Endothelial cell (in vitro differentiated cells): ENCODE data around the gene IL12B. TPM values are rescaled to one million over a fixed set of nuclear protein-coding genes. Genes with fewer than 3 reads are reported as not detected.
"Not testable (repeated sequence)": the region's sequence is repeated elsewhere in the genome, so short reads cannot be mapped to it uniquely, and the experiment has no call there.

Experiments used
- DNase-seq: peaks from one replicate; pipeline ENCODE4 v3.0.0; 2021; ENCODE audit warnings: low spot score
- H3K27ac Mint-ChIP-seq: one replicate; pipeline ENCODE4 v1.8.0; 2021; ENCODE audit warnings: mixed read lengths, inconsistent platforms; ENCODE audit not compliant: unreplicated experiment
- H3K27me3 Mint-ChIP-seq: one replicate; pipeline ENCODE4 v1.8.0; 2021; ENCODE audit warnings: mild to moderate bottlenecking, moderate library complexity, mixed read lengths, inconsistent platforms; ENCODE audit not compliant: unreplicated experiment
- H3K36me3 Mint-ChIP-seq: one replicate; pipeline ENCODE4 v1.8.0; 2021; ENCODE audit warnings: mild to moderate bottlenecking, low read depth, mixed read lengths, inconsistent platforms; ENCODE audit not compliant: unreplicated experiment
- H3K4me1 Mint-ChIP-seq: one replicate; pipeline ENCODE4 v1.8.0; 2021; ENCODE audit warnings: mild to moderate bottlenecking, mixed read lengths, inconsistent platforms; ENCODE audit not compliant: unreplicated experiment
- H3K4me3 Mint-ChIP-seq: one replicate; pipeline ENCODE4 v1.8.0; 2021; ENCODE audit warnings: mild to moderate bottlenecking, mixed read lengths, inconsistent platforms; ENCODE audit not compliant: unreplicated experiment
- H3K9me3 Mint-ChIP-seq: one replicate; pipeline ENCODE4 v1.8.0; 2021; ENCODE audit warnings: mixed read lengths, inconsistent platforms; ENCODE audit not compliant: unreplicated experiment
- total RNA-seq: library from RNA; stranded (reverse); fragmentation: NEBNext Ultra II Directional; extraction: Animal tissue kit (Norgen Biotek cat#: 25700); gene quantifications from one replicate; pipeline ENCODE4 v1.2.1, GENCODE V29; 2021; ENCODE audit not compliant: unreplicated experiment
- TF ChIP-seq, protein P1 (sequence below): fragments of 200-600 bp; sonication (generic); IDR thresholded peaks from one replicate; pipeline ENCODE4 v1.5.0; 2021; ENCODE audit warnings: antibody characterized with exemption; ENCODE audit not compliant: unreplicated experiment

The IL12B gene
- total RNA-seq, 1 donor from 2014 or later, result not detected

GRCh38 chr5:159359408-159359807 is 29.1 kb upstream of the IL12B start:
- Mint-ChIP-seq H3K4me1 (no peaks in the 10 kb centered on the region), H3K36me3 (no peaks in the 10 kb centered on the region), H3K4me3 (no peak overlapping the region), H3K27me3 (peaks cover 3% of the 10 kb centered on the region), H3K27ac (no peak overlapping the region), H3K9me3 (no peaks in the 10 kb centered on the region)
- no peak for DNase-seq
- TF ChIP-seq, protein P1, sequence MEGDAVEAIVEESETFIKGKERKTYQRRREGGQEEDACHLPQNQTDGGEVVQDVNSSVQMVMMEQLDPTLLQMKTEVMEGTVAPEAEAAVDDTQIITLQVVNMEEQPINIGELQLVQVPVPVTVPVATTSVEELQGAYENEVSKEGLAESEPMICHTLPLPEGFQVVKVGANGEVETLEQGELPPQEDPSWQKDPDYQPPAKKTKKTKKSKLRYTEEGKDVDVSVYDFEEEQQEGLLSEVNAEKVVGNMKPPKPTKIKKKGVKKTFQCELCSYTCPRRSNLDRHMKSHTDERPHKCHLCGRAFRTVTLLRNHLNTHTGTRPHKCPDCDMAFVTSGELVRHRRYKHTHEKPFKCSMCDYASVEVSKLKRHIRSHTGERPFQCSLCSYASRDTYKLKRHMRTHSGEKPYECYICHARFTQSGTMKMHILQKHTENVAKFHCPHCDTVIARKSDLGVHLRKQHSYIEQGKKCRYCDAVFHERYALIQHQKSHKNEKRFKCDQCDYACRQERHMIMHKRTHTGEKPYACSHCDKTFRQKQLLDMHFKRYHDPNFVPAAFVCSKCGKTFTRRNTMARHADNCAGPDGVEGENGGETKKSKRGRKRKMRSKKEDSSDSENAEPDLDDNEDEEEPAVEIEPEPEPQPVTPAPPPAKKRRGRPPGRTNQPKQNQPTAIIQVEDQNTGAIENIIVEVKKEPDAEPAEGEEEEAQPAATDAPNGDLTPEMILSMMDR, result no peak

DNA sequence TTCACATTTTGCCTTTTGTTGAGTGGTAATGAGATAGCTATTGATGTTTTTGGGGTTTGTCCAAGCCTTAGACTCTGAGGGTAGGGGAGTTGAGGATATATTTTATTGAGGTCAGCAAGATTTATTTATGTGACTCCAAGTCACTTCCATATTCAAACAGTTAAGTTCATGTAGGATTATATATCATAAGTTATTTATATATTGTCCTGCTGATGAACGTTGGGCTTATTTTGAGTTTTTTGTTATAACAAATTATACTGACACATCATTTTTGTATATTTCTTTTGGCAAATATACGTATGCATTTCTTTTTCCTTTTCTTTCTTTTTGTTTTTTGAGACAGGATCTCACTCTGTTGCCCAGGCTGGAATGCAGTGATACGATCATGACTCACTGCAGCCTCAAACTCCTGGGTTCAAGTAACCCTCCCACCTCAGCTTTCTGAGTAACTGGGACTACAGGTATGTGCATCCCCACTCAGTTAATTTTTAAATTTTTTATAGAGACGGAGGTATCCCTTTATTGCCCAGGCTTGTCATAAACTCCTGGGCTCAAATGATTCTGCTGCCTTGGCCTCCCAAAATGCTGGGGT is 23.5 kb upstream of the IL12B start:
- H3K36me3 Mint-ChIP-seq, result no peaks in the 10 kb centered on the region
- no peaks in the 10 kb centered on the region for H3K9me3 Mint-ChIP-seq

GRCh38 chr5:159350644-159351043 is 20.4 kb upstream of the IL12B start:
- DNase-seq, H3K4me3 Mint-ChIP-seq: not testable (repeated sequence)

More for the DNA sequence above, 23.5 kb upstream of the IL12B start:
- DNase-seq, result no peak
- Mint-ChIP-seq H3K4me3 (no peak overlapping the region), H3K27me3 (no peaks in the 10 kb centered on the region), H3K27ac (no peak overlapping the region), H3K4me1 (no peaks in the 10 kb centered on the region)
- TF ChIP-seq, protein P1, result no peak

DNA sequence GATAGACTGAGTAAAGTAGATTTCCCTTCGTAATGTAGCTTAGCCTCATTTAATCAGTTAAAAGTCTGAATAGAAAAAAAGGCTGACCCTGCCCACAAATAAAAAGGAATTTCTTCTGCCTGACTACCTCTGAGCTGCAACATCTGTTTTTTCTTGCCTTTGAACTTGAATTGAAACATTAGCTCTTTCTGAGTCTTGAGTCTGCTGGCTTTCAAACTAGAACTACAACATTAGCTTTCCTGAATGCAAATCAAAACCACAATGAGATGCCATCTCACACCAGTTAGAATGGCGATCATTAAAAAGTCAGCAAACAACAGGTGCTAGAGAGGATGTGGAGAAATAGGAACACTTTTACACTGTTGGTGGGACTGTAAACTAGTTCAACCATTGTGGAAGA is 19.9 kb upstream of the IL12B start:
- not testable (repeated sequence) for H3K36me3 Mint-ChIP-seq, H3K9me3 Mint-ChIP-seq, H3K27ac Mint-ChIP-seq, H3K4me3 Mint-ChIP-seq, H3K4me1 Mint-ChIP-seq, H3K27me3 Mint-ChIP-seq, DNase-seq

More at GRCh38 chr5:159350644-159351043, 20.4 kb upstream of the IL12B start:
- H3K27ac Mint-ChIP-seq, H3K9me3 Mint-ChIP-seq, H3K4me1 Mint-ChIP-seq, H3K27me3 Mint-ChIP-seq, H3K36me3 Mint-ChIP-seq: not testable (repeated sequence)

- Mint-ChIP-seq H3K27ac (no peak overlapping the region), H3K4me1 (no peaks in the 10 kb centered on the region), H3K4me3 (no peak overlapping the region), H3K36me3 (no peaks in the 10 kb centered on the region), H3K27me3 (no peaks in the 10 kb centered on the region), H3K9me3 (no peaks in the 10 kb centered on the region)
- TF ChIP-seq, protein P1, result no peak
- DNase-seq, result no peak
These were observed 15.6 kb upstream of the IL12B start for GRCh38 chr5:159345861-159346260.

DNA sequence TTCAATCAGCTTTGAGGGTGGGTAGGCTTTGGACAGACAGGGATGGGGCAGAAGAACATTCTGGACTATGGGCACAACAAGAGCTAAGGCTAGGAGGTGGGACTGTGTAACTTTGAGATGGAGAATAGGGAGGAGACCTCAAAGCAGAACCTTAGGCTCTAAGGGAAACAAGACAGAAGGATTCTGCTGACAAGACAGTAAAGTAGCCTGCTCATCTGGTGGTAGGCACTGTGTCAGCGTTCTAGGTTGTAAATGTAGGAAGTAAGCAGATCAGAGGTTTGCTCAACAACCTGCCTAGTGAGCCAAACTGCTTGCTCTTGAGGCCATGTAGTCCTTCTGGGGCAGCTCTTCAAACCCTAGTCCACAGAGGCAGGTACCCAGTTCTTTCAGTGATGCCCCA is 15.0 kb upstream of the IL12B start:
- Mint-ChIP-seq H3K27me3 (no peaks in the 10 kb centered on the region), H3K27ac (no peak overlapping the region), H3K4me1 (no peaks in the 10 kb centered on the region), H3K9me3 (no peaks in the 10 kb centered on the region), H3K36me3 (no peaks in the 10 kb centered on the region), H3K4me3 (no peak overlapping the region)
- TF ChIP-seq, protein P1, result no peak
- DNase-seq, result no peak
